ENCODE data around the gene WRNIP1. TPM values are rescaled to one million over a fixed set of nuclear protein-coding genes. Genes with fewer than 3 reads are reported as not detected.

WRNIP1 gene
- total RNA-seq, 1 donor from 2014 or later, result 34.6 TPM

DNA sequence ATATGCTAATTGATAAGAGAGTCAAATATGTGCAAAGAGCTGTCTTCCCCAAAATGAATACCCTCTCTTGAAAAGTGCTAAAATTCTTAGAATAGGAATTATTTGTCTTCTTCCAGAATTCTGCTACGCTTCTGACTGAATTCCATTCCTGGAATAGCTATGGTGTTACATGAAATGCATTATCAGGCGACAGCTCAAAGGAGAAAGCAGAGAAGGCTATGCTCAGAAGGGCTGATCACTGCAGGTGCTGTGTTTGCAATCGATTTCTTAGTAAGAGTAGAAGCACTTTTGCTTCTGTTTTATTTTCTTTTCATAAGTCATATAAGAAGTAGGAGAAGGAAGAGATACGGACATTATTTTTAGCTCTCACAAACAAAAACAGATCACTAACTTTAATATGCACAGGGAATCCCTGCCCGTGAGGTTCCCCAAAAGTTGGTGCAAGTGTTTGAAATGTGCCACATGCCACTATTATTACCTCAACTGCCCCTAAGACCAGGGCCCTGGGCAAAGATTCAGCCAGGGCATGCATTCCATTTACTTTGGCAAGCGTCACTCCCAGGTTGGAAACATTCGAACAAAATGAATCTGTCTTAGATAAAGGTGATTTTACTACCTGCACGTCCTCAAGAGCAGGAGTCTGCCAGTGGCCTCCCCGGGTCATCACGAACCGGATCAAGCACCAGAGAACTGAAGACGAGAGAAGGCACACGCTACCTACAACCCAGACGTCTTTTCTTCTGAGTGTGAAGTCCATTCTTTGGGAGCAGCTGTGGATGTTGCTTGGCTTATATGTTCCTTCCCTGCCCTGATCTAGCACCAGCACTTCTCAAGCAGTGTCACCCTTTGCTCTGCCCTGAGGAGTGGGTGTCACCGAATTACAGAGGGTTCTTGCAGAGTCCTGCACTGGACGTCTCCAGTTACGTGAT lies 21.6 kb upstream of the WRNIP1 start:
- no peak for DNase-seq (ENCODE audit: low spot score)
- Mint-ChIP-seq H3K27ac (ENCODE audit: unreplicated experiment) (peak overlapping the region; percentile 55), H3K4me1 (ENCODE audit: low read depth) (peaks cover 53% of the 10 kb centered on the region), H3K9me3 (ENCODE audit: low read depth) (no peaks in the 10 kb centered on the region), H3K27me3 (ENCODE audit: low read depth) (no peaks in the 10 kb centered on the region), H3K4me3 (ENCODE audit: unreplicated experiment) (no peak overlapping the region), H3K36me3 (ENCODE audit: low read depth) (no peaks in the 10 kb centered on the region)
- TF ChIP-seq, protein P1, sequence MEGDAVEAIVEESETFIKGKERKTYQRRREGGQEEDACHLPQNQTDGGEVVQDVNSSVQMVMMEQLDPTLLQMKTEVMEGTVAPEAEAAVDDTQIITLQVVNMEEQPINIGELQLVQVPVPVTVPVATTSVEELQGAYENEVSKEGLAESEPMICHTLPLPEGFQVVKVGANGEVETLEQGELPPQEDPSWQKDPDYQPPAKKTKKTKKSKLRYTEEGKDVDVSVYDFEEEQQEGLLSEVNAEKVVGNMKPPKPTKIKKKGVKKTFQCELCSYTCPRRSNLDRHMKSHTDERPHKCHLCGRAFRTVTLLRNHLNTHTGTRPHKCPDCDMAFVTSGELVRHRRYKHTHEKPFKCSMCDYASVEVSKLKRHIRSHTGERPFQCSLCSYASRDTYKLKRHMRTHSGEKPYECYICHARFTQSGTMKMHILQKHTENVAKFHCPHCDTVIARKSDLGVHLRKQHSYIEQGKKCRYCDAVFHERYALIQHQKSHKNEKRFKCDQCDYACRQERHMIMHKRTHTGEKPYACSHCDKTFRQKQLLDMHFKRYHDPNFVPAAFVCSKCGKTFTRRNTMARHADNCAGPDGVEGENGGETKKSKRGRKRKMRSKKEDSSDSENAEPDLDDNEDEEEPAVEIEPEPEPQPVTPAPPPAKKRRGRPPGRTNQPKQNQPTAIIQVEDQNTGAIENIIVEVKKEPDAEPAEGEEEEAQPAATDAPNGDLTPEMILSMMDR (IDR thresholded peaks at IDR 0.05), result no peak

DNA sequence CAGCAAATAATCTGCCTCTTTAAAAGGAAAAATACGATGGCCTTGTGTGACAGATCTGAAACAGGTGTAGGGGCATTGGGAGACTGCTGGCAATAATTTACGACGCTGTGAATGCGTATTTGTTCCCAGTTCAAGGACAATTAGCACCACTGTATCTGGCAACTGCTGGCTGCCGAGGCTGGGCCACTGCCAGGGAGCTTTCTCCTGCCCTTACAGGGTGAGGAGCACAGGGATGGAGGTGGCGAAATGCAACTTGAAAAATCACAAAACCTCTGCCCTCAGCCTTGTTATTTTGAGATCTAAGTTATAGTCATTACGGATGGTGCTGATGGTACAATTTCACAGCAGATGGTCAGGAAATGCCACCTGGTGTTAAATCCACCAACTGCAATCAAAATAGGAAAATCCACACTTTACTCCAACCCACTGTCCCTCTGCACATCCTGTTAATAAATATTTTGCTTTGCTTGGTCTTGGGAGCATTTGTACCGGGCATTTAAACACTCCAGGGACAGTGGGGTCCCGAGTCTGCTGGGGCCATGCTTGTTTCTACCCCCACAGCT lies 20.9 kb upstream of the WRNIP1 start:
- peak overlapping the region; percentile 22 for H3K27ac Mint-ChIP-seq (ENCODE audit: unreplicated experiment)
- TF ChIP-seq, protein P1 (IDR thresholded peaks at IDR 0.05), result peak; percentile 77
- peaks cover 52% of the 10 kb centered on the region for H3K4me1 Mint-ChIP-seq (ENCODE audit: low read depth)

GRCh38 chr6:2744778-2745177 lies 20.4 kb upstream of the WRNIP1 start:
- Mint-ChIP-seq H3K27ac (ENCODE audit: unreplicated experiment) (no peak overlapping the region), H3K4me1 (ENCODE audit: low read depth) (peaks cover 53% of the 10 kb centered on the region), H3K9me3 (ENCODE audit: low read depth) (no peaks in the 10 kb centered on the region), H3K36me3 (ENCODE audit: low read depth) (no peaks in the 10 kb centered on the region), H3K27me3 (ENCODE audit: low read depth) (no peaks in the 10 kb centered on the region), H3K4me3 (ENCODE audit: unreplicated experiment) (no peak overlapping the region)
- TF ChIP-seq, protein P1 (IDR thresholded peaks at IDR 0.05), result no peak
- DNase-seq (ENCODE audit: low spot score), result no peak

More for the DNA sequence above, 20.9 kb upstream of the WRNIP1 start:
- H3K27me3 Mint-ChIP-seq (ENCODE audit: low read depth), result no peaks in the 10 kb centered on the region
- no peak overlapping the region for H3K4me3 Mint-ChIP-seq (ENCODE audit: unreplicated experiment)
- H3K9me3 Mint-ChIP-seq (ENCODE audit: low read depth), result no peaks in the 10 kb centered on the region
- DNase-seq (ENCODE audit: low spot score), result no peak
- H3K36me3 Mint-ChIP-seq (ENCODE audit: low read depth), result no peaks in the 10 kb centered on the region

DNA sequence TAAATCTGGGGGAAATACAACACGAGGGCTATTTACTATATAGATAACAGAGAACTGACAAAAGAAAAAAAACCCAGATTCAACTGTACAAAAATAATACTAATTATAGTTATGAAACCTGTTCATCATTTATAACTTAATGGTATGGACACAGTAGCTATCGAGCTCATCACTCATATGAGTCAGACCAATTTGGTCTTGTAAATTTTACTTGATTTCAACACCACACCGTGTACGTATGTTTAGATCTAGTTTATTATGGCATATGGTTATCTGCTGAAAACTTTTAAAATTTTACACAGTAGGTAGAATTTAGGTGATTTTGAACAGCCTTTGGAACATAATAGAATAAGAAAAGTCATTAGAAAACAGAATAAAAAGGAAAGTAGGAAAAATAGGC lies 19.9 kb upstream of the WRNIP1 start:
- TF ChIP-seq, protein P1 (IDR thresholded peaks at IDR 0.05), result no peak
- Mint-ChIP-seq H3K36me3 (ENCODE audit: low read depth) (no peaks in the 10 kb centered on the region), H3K27ac (ENCODE audit: unreplicated experiment) (peak overlapping the region; percentile 3), H3K4me3 (ENCODE audit: unreplicated experiment) (no peak overlapping the region), H3K27me3 (ENCODE audit: low read depth) (no peaks in the 10 kb centered on the region), H3K9me3 (ENCODE audit: low read depth) (no peaks in the 10 kb centered on the region), H3K4me1 (ENCODE audit: low read depth) (peaks cover 55% of the 10 kb centered on the region)
- DNase-seq (ENCODE audit: low spot score), result no peak

GRCh38 chr6:2746557-2747061 lies 18.6 kb upstream of the WRNIP1 start:
- H3K4me1 Mint-ChIP-seq (ENCODE audit: low read depth), result peaks cover 55% of the 10 kb centered on the region
- TF ChIP-seq, protein P1 (IDR thresholded peaks at IDR 0.05), result no peak
- no peaks in the 10 kb centered on the region for H3K27me3 Mint-ChIP-seq (ENCODE audit: low read depth)

More at GRCh38 chr6:2746557-2747061, 18.6 kb upstream of the WRNIP1 start:
- Mint-ChIP-seq H3K9me3 (ENCODE audit: low read depth) (no peaks in the 10 kb centered on the region), H3K4me3 (ENCODE audit: unreplicated experiment) (no peak overlapping the region), H3K36me3 (ENCODE audit: low read depth) (no peaks in the 10 kb centered on the region), H3K27ac (ENCODE audit: unreplicated experiment) (peak overlapping the region; percentile 78)
- DNase-seq (ENCODE audit: low spot score), result no peak
